GM23338 (cell line): ENCODE measurements around the gene TMEM178B. TPM values are rescaled to one million over a fixed set of nuclear protein-coding genes. Genes with fewer than 3 reads are reported as not detected.

Experiments
- ATAC-seq: fragments of 200-7000 bp; cut with Tn5 transposase; 3 replicates; pipeline ENCODE4 v1.9.1; 2020
- DNase-seq: peaks from one replicate; pipeline ENCODE4 v3.0.0-alpha.2; 2015; ENCODE audit warnings: low spot score
- H2AFZ ChIP-seq: fragments of 200-600 bp; sonication (generic); 2 replicates; pipeline ENCODE4 v1.8.0; 2016; ENCODE audit warnings: antibody characterized with exemption, mild to moderate bottlenecking, moderate library complexity
- H3F3A ChIP-seq: fragments of 200-600 bp; sonication (generic); replicated peaks from 2 replicates; pipeline ENCODE4 v1.8.0; 2017; ENCODE audit warnings: antibody characterized with exemption, mixed run types, low read depth
- H3K27ac ChIP-seq: fragments of 200-600 bp; sonication (generic); 2 replicates; pipeline ENCODE4 v1.6.1; 2016; ENCODE audit warnings: low read depth
- H3K27me3 ChIP-seq: fragments of 200-600 bp; sonication (generic); 2 replicates; pipeline ENCODE4 v1.8.0; 2016; ENCODE audit warnings: mild to moderate bottlenecking, mixed run types, moderate library complexity; ENCODE audit not compliant: insufficient read depth
- H3K36me3 ChIP-seq: fragments of 200-600 bp; sonication (generic); 2 replicates; pipeline ENCODE4 v1.8.0; 2016; ENCODE audit warnings: mild to moderate bottlenecking; ENCODE audit not compliant: insufficient read depth
- H3K4me1 ChIP-seq: fragments of 200-600 bp; sonication (generic); 2 replicates; pipeline ENCODE4 v1.8.0; 2016; ENCODE audit warnings: mild to moderate bottlenecking, moderate library complexity; ENCODE audit not compliant: insufficient read depth
- H3K4me2 ChIP-seq: fragments of 200-600 bp; sonication (generic); 2 replicates; pipeline ENCODE4 v1.7.1; 2017; ENCODE audit warnings: mixed run types
- H3K4me3 ChIP-seq: fragments of 200-600 bp; sonication (generic); 2 replicates; pipeline ENCODE4 v1.6.1; 2016; ENCODE audit warnings: mixed run types
- H3K79me2 ChIP-seq: fragments of 200-600 bp; sonication (generic); replicated peaks from 2 replicates; pipeline ENCODE4 v1.8.0; 2017; ENCODE audit warnings: mild to moderate bottlenecking; ENCODE audit not compliant: insufficient read depth
- H3K9me2 ChIP-seq: fragments of 200-600 bp; sonication (generic); 2 replicates; pipeline ENCODE4 v1.8.0; 2017; ENCODE audit not compliant: insufficient read depth
- H4K20me1 ChIP-seq: fragments of 200-600 bp; sonication (generic); replicated peaks from 2 replicates; pipeline ENCODE4 v1.8.0; 2017; ENCODE audit warnings: mild to moderate bottlenecking; ENCODE audit not compliant: insufficient read depth
- H3K27ac Mint-ChIP-seq: 2 replicates; pipeline ENCODE4 v1.8.0; 2020; ENCODE audit warnings: inconsistent platforms, mild to moderate bottlenecking, moderate library complexity, mixed read lengths
- H3K27me3 Mint-ChIP-seq: 3 replicates; pipeline ENCODE4 v1.8.0; 2022; ENCODE audit warnings: low read depth, mild to moderate bottlenecking, moderate library complexity, mixed read lengths, inconsistent platforms; ENCODE audit not compliant: insufficient read depth, poor library complexity
- H3K36me3 Mint-ChIP-seq: 3 replicates; pipeline ENCODE4 v1.8.0; 2021; ENCODE audit warnings: low read depth, mild to moderate bottlenecking, inconsistent platforms, moderate library complexity, mixed read lengths
- H3K4me1 Mint-ChIP-seq: 3 replicates; pipeline ENCODE4 v1.8.0; 2020; ENCODE audit warnings: mild to moderate bottlenecking, inconsistent platforms, mixed read lengths
- H3K4me3 Mint-ChIP-seq: 3 replicates; pipeline ENCODE4 v1.8.0; 2021; ENCODE audit warnings: moderate library complexity, mild to moderate bottlenecking, inconsistent platforms, mixed read lengths
- H3K9me3 Mint-ChIP-seq: 3 replicates; pipeline ENCODE4 v1.8.0; 2020; ENCODE audit warnings: moderate library complexity, mild to moderate bottlenecking, inconsistent platforms, mixed read lengths
- CREB1 ChIP-seq: fragments of 250-450 bp; sonication (Bioruptor Pico); IDR thresholded peaks from 2 replicates; pipeline ENCODE4 v1.5.0; 2020; ENCODE audit warnings: low read depth, mild to moderate bottlenecking, moderate library complexity
- CTCF ChIP-seq, 2 experiments: fragments of 200-600 bp in 1 of 2; sonication (generic) in 1 of 2; conservative IDR thresholded peaks; 2 replicates each; pipeline versions ENCODE4 v1.5.1 to v1.6.1; 2016 to 2017; ENCODE audit warnings: antibody characterized with exemption in 2 of 2, low read depth in 2 of 2, mild to moderate bottlenecking in 2 of 2, moderate library complexity in 1 of 2
- EZH2 ChIP-seq: fragments of 200-600 bp; sonication (generic); IDR thresholded peaks from one replicate; pipeline ENCODE4 v1.8.0; 2017; ENCODE audit warnings: antibody characterized with exemption, mild to moderate bottlenecking, low read depth; ENCODE audit not compliant: unreplicated experiment
- EZH2phosphoT487 ChIP-seq: fragments of 200-600 bp; sonication (generic); IDR thresholded peaks from one replicate; pipeline ENCODE4 v1.8.1; 2018; ENCODE audit warnings: antibody characterized with exemption; ENCODE audit not compliant: unreplicated experiment
- JUNB ChIP-seq: IDR thresholded peaks from one replicate; pipeline ENCODE4 v1.6.1; 2016; ENCODE audit warnings: antibody characterized with exemption; ENCODE audit not compliant: unreplicated experiment
- NANOG ChIP-seq: IDR thresholded peaks from 2 replicates; pipeline ENCODE4 v1.6.1; 2016; ENCODE audit warnings: antibody characterized with exemption, borderline replicate concordance
- POLR2AphosphoS5 ChIP-seq: IDR thresholded peaks from 2 replicates; pipeline ENCODE4 v1.6.1; 2016; ENCODE audit warnings: antibody characterized with exemption, low read depth
- REST ChIP-seq: IDR thresholded peaks from one replicate; pipeline ENCODE4 v1.6.1; 2018; ENCODE audit warnings: antibody characterized with exemption; ENCODE audit not compliant: unreplicated experiment
- STAT1 ChIP-seq: IDR thresholded peaks from one replicate; pipeline ENCODE4 v1.6.1; 2016; ENCODE audit warnings: antibody characterized with exemption; ENCODE audit not compliant: unreplicated experiment
- ZNF114 ChIP-seq: fragments of 250-450 bp; sonication (Bioruptor Pico); IDR thresholded peaks from 2 replicates; pipeline ENCODE4 v1.5.0; 2020; ENCODE audit warnings: mild to moderate bottlenecking, moderate library complexity
- ZNF331 ChIP-seq: fragments of 250-450 bp; sonication (Bioruptor Pico); IDR thresholded peaks from 2 replicates; pipeline ENCODE4 v1.5.0; 2020; ENCODE audit warnings: low read depth, mild to moderate bottlenecking, moderate library complexity
- ZNF462 ChIP-seq: fragments of 250-450 bp; sonication (Bioruptor Pico); IDR thresholded peaks from 2 replicates; pipeline ENCODE4 v1.5.0; 2020; ENCODE audit warnings: mild to moderate bottlenecking, moderate library complexity
- polyA plus RNA-seq: library from polyadenylated mRNA; unstranded; fragments of >200 nt; fragmentation: Nextera tagmentation; extraction: Ambion mirVana; gene quantifications from 2 replicates; pipeline ENCODE4 v1.2.1, GENCODE V29; 2016
- total RNA-seq: library from RNA; depleted of rRNA; stranded (reverse); fragments of >200 nt; shearing (Covaris generic); gene quantifications from 2 replicates; pipeline ENCODE4 v1.2.3, GENCODE V29; 2014
- TF ChIP-seq, protein P1 (sequence below): IDR thresholded peaks from 2 replicates; pipeline ENCODE4 v1.6.1; 2016; ENCODE audit warnings: antibody characterized with exemption

TMEM178B gene
- total and polyA plus RNA-seq, 2 experiments from 2014 or later = 4.9 to 15.6 TPM

DNA sequence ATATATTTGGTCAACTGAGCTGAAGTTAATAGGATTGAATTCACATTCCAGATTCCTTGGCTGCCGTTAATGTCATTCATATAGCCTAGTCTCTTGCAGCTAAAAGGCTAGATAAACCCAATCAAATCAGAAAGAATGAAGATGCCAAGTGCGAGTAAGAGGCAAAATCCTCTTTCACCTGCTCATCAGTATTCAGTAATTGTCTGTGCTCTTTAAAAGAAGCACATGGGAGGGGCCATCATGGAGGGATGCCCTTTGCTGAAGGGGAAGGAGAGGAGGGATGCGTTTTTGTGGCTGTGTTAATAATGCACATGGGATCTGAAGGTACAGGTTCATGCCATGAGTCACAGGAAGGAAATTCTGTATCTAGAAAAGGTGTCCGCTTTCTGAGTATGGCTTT lies 232.2 kb downstream of the TMEM178B start:
- no peak for ATAC-seq
- Histone ChIP-seq H4K20me1 (no peaks in the 10 kb centered on the region; the same call in 1 of the 2 replicates), H3F3A (no peaks in the 10 kb centered on the region), H3K4me1 (peaks cover 3% of the 10 kb centered on the region; the same call in 1 of the 2 replicates), H3K4me3 (no peak overlapping the region), H3K27ac (no peak overlapping the region), H2AFZ (no peak overlapping the region), H3K9me2 (no peaks in the 10 kb centered on the region), H3K79me2 (no peaks in the 10 kb centered on the region; the same call in 1 of the 2 replicates), H3K27me3 (no peaks in the 10 kb centered on the region), H3K4me2 (no peak overlapping the region), H3K36me3 (no peaks in the 10 kb centered on the region)
- H3K9me3 Mint-ChIP-seq = no peaks in the 10 kb centered on the region
- no peak overlapping the region for H3K4me3 Mint-ChIP-seq
- H3K36me3 Mint-ChIP-seq = no peaks in the 10 kb centered on the region; the same call in 2 of the 3 replicates
- H3K27ac Mint-ChIP-seq = no peak overlapping the region
- H3K4me1 Mint-ChIP-seq = peaks cover 5% of the 10 kb centered on the region
- no peak for TF ChIP-seq POLR2AphosphoS5
- TF ChIP-seq REST = no peak
- TF ChIP-seq CTCF (conservative IDR thresholded peaks at IDR 0.05; ENCODE audit: low read depth in 2 of 2) = no peak
- no peak for TF ChIP-seq CREB1
- TF ChIP-seq EZH2 = no peak
- no peak for TF ChIP-seq ZNF462
- TF ChIP-seq ZNF331 = no peak
- TF ChIP-seq, protein P1, sequence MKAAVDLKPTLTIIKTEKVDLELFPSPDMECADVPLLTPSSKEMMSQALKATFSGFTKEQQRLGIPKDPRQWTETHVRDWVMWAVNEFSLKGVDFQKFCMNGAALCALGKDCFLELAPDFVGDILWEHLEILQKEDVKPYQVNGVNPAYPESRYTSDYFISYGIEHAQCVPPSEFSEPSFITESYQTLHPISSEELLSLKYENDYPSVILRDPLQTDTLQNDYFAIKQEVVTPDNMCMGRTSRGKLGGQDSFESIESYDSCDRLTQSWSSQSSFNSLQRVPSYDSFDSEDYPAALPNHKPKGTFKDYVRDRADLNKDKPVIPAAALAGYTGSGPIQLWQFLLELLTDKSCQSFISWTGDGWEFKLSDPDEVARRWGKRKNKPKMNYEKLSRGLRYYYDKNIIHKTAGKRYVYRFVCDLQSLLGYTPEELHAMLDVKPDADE = no peak
- TF ChIP-seq EZH2phosphoT487 = no peak
- TF ChIP-seq ZNF114 (CRISPR knock-in tag) = no peak
- no peak for TF ChIP-seq NANOG
- TF ChIP-seq STAT1 = no peak
- no peak for TF ChIP-seq JUNB
- H3K27me3 Mint-ChIP-seq = peaks cover 2% of the 10 kb centered on the region
- no peak for DNase-seq
